HG03025 (cell line): ENCODE results near the gene TMEM161A.
"Not testable (repeated sequence)": the region's sequence is repeated elsewhere in the genome, so short reads cannot be mapped to it uniquely, and the experiment has no call there.

Source experiments
- ATAC-seq: cut with Tn5 transposase; IDR thresholded peaks from one replicate; pipeline ENCODE4 v1.9.1; 2021; ENCODE audit warnings: mild to moderate bottlenecking, moderate library complexity; ENCODE audit not compliant: unreplicated experiment, low FRiP score

Gene TMEM161A

GRCh38 chr19:19138109-19138981 is at the start of gene TMEM161A:
TMEM161A (minus strand) TSS chr19:19138478; CDS start chr19:19138428, 50 bp downstream.
- peak; percentile 92 for ATAC-seq

GRCh38 chr19:19186742-19187141 is 48.5 kb upstream of the TMEM161A start:
- ATAC-seq = no peak

GRCh38 chr19:19185853-19186740 is 47.8 kb upstream of the TMEM161A start:
- ATAC-seq = no peak

GRCh38 chr19:19181488-19181998 is 43.3 kb upstream of the TMEM161A start:
- ATAC-seq = no peak

GRCh38 chr19:19179548-19180441 is 41.5 kb upstream of the TMEM161A start:
- ATAC-seq = no peak

GRCh38 chr19:19176950-19177349 is 38.7 kb upstream of the TMEM161A start:
- no peak for ATAC-seq

GRCh38 chr19:19173243-19173642 is 35.0 kb upstream of the TMEM161A start:
- ATAC-seq = not testable (repeated sequence)

- no peak for ATAC-seq
These were observed 33.7 kb upstream of the TMEM161A start for GRCh38 chr19:19171821-19172532.

- ATAC-seq = no peak
These were observed 32.8 kb upstream of the TMEM161A start for GRCh38 chr19:19170873-19171672.

GRCh38 chr19:19170053-19170872 is 32.0 kb upstream of the TMEM161A start, which contains the start of gene MEF2B:
MEF2B (minus strand) TSS chr19:19170263; CDS start chr19:19150735, 19,528 bp downstream.
- no peak for ATAC-seq

GRCh38 chr19:19169236-19170052 is 31.2 kb upstream of the TMEM161A start:
- ATAC-seq = no peak

GRCh38 chr19:19167612-19168011 is 29.3 kb upstream of the TMEM161A start:
- ATAC-seq = no peak

- ATAC-seq = no peak
These were observed 27.1 kb upstream of the TMEM161A start for GRCh38 chr19:19165396-19165795.

- no peak for ATAC-seq
These were observed 24.2 kb upstream of the TMEM161A start for GRCh38 chr19:19162495-19162894.

- no peak for ATAC-seq
These were observed 22.3 kb upstream of the TMEM161A start for GRCh38 chr19:19160461-19161035.

- no peak for ATAC-seq
These were observed 21.3 kb upstream of the TMEM161A start for GRCh38 chr19:19159534-19159933.
